ENCODE results near the gene LDHA.

LDHA gene

GRCh38 chr11:18394275-18394927 is at the start of gene LDHA:
TSS of gene LDHA (plus strand) at chr11:18394563. CDS start at chr11:18396843, 2,280 bp downstream.
- DNase-seq: peak; percentile 99

DNA sequence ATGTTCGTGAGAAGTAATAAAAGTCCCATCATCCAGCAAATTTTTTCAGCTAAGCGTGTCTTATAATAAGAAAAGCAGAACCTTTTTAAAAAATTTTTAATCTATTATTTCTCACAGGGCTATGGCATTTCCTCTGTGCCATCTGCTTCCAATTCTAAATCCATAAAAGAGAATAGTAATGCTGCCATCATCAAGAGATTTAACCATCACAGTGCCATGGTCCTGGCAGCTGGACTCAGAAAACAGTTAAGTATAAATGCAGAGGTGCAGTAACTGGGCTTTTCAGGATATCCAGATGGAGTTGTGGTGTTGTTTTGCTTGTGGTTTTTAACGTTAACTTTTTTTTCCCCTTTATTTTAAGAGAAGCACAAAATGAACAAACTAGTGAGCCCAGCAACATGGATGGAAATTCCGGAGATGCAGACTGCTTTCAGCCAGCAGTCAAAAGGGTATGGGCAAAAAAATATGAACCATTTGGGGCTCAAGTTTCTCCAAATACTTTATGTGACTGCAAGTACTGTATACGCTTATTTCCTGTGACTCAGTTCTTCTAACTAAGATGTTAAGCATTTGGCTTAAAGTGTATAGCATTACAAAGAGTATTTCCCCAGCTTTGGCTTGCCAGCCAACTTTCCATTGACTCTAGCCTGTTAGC is 46.8 kb upstream of the LDHA start:
- DNase-seq: no peak

DNA sequence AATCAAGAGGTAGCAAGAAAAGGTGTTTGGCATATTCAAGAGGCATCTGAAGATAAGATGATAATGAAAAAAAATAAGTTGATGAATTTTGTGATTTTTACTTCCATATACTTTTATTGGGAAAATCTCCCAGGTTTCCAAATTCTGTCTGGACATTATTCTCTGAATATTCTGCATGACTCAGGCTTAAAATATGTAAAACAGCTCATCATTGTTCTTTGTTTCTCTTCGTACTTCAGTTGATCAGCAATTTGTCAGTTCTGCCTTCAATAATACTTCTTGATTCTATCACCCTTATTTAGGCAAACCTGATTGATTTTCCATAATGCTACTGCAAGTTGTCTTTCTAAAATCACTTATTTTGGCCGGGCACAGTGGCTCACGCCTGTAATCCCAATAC is 41.8 kb upstream of the LDHA start:
- DNase-seq: no peak

DNA sequence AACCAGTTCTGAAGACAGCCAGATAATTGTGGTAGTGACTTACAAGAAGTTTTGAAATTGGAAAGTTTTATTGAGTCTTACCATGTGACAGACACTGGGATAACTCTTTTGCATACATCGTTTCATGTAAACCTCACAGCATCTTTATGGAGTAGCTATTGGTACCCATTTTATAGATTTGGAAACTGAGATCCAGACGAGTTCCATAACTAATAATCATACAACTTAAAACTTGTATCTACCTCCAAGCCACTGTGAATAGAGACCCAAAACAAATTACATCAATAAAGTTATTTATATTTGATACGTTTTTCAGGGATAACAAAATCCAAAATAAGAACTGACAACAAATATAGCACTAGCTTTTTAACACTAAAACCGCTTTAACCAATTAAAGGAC is 35.7 kb upstream of the LDHA start:
- no peak for DNase-seq

DNA sequence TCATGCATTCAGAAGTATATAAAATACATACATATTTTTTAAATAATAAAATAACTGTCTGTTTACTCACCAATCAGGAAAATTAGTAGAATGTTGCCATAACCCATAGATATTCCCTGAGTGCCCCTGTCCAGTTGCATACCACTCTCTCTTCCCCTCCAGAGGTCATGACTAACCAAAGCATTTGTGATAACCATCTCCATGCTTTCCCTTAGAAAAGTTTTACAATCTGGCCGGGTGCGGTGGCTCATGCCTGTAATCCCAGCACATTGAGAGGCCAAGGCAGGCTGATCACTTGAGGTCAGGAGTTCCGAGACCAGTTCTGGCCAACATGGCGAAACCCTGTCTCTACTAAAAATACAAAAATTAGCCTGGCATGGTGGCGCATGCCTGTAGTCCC is 33.2 kb upstream of the LDHA start:
- DNase-seq: no peak

DNA sequence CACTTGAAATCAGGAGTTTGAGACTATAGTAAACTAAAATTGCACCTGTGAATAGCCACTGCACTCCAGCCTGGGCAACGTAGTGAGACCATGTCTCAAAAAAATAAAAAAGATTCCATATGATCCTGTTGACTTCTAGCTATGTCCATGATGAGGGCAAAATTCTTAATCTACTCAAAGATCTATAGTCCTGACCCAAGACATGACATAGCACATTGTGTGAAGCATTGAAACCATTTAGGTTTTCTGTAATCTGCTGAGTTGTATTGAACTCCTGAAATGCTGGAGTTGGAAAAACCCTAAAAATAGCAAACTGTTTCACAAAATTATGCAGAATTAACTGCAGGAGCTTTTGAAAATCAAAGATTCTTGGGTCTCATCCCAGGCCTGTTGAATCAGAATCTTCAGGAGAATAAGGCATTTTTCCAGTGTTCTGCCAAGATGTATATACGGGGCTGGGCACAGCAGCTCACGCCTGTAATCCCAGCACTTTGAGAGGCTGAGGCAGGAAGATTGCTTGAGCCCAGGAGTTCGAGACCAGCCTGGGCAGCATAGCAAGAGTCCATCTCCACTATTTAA is 29.8 kb upstream of the LDHA start:
- DNase-seq: no peak

DNA sequence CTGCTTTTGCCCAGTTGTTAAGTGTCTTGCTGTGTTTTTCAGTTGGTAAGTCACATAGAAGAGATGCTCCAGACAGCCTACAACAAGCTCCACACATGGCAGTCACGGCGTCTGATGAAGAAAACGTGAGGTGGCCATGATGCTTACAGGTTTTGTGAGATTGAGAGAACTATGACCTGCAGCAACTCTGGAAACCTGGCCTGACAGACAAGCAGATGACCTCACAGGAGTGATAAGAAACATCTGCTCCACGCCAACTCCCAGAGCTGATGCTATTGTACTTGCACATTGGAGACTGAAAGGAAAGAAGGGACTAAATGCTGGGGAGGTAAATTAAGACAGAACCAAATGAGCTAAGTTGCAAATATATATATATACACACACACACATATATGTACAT is 28.6 kb upstream of the LDHA start:
- peak; percentile 42 for DNase-seq

- DNase-seq: peak; percentile 66
These were observed 28.1 kb upstream of the LDHA start for GRCh38 chr11:18366286-18366685.

- no peak for DNase-seq
These were observed 26.9 kb upstream of the LDHA start for GRCh38 chr11:18367431-18367830.

GRCh38 chr11:18368221-18368620 is 26.1 kb upstream of the LDHA start:
- no peak for DNase-seq

GRCh38 chr11:18369398-18369797 is 25.0 kb upstream of the LDHA start:
- DNase-seq: no peak

GRCh38 chr11:18371279-18371678 is 23.1 kb upstream of the LDHA start:
- peak; percentile 61 for DNase-seq

DNA sequence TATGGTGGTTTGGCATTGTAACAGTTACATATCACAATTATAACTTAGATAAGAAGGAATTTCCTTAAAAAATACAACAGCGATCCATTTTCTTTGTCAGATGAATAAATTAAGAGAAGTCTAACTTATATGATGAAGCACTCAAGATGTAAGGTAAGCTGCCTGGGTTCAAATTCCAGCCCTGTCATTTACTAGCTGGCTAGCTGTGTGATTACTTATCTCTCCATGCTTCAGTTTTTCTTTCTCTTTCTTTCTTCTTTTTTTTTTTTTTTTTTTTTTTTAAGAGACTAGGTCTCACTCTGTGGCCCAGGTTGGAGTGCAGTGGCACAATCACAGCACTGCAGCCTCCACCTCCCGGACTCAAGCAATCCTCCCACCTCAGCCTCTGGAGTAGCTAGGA is 22.2 kb upstream of the LDHA start:
- DNase-seq: peak; percentile 13

GRCh38 chr11:18374956-18375355 is 19.4 kb upstream of the LDHA start:
- no peak for DNase-seq

GRCh38 chr11:18375941-18376340 is 18.4 kb upstream of the LDHA start:
- no peak for DNase-seq

GRCh38 chr11:18379201-18379600 is 15.2 kb upstream of the LDHA start:
- DNase-seq: no peak

DNA sequence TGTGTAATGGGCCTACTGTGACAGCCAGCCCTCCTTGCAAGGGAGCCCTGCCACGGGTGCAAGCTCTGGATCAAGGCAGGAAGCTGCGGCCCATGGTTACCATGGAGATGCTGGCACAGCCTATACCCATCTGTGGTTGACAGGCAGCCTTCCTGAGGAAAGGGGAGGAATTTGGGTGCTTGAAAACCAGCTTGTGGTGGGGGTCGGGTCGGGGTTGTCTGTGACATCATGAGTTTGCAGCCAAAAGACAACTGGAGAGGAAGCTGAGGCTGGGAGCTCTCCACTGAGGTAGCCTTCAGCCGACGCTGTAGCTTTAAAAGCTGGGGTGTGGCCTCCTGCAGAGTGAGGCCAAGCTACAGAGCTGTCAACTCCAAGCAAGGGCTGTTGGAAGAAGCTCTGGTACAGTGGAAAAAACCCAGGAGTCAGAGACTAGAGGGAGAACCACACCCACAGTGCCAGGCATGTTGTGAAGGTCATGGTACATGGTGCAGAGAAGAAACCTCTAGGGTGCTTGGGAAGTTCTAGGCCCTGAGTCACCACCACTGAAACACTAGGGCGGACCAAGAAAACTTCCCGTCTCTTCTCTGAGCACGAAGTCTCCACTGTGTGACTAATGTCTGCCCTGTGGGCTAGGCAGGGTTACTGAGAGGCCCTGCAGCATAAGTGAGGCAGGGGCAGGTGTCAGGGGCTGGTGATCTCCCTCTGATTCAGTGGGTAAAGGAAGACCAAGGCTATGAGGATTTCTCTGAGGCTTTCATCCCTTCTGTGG is 10.8 kb upstream of the LDHA start:
- peak; percentile 93 for DNase-seq

DNA sequence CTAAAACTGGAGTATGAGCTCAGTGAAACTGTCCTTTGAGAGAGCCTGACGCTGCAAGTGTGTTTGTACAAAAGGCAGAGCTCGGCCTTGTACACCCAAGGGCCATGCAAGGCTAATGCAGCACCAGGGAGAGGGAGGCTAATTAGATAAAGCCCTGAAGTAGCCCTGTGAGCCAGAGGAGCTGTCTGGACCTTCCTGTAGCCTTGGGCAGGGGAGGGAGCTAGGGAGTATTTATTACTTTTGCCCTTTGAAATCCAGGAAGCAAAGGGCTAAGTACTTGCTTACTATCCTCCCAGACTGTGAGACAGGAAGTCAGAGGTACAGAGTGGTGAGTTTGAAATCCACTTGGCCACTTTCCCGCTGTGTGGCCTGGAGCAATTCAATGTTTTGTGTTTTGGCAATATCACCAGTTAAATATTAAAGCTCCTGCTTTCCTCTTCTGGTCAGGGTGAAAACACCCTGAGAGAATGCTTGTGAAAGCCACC is 10.2 kb upstream of the LDHA start:
- DNase-seq: peak; percentile 72

GRCh38 chr11:18390088-18390487 is 4.3 kb upstream of the LDHA start:
- peak; percentile 38 for DNase-seq

GRCh38 chr11:18392434-18393321 is 1.7 kb upstream of the LDHA start:
- DNase-seq: no peak

DNA sequence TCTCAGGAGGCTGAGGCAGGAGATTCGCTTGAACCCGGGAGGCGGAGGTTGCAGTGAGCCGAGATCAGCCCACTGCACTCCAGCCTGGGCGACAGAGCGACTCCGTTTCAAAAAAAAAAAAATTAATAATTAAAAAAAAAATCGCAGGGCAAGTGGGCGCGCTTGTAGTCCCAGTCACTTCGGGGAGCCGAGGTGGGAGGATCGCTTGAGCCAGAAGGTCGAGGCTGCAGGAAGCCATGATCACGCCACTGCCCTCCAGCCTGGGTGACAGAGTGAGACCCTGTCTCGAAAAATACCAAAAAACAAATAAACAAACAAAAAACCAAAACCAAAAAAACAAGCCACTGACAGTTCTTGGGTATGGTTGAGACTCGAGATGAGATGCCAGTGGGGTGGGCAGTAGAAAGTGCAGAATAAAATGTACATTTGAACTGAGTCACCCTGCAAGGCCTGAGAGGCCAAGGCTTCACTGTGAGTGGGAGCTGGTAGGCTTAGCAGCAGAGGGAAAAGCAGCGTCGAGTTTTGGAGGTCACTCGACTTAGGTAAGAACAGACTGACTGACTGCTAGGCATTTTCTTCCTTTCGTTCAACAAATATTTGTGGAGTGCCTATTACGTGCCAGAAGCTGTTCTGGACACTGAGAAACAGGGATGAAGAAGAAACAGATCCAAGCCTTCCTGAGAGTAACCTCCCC is 635 bp upstream of the LDHA start:
- no peak for DNase-seq
